ENCODE data around the gene TNNT3. TPM values are rescaled to one million over a fixed set of nuclear protein-coding genes. Genes with fewer than 3 reads are reported as not detected.

Gene TNNT3
- total RNA-seq, 1 experiment from 2014 or later, result not detected

DNA sequence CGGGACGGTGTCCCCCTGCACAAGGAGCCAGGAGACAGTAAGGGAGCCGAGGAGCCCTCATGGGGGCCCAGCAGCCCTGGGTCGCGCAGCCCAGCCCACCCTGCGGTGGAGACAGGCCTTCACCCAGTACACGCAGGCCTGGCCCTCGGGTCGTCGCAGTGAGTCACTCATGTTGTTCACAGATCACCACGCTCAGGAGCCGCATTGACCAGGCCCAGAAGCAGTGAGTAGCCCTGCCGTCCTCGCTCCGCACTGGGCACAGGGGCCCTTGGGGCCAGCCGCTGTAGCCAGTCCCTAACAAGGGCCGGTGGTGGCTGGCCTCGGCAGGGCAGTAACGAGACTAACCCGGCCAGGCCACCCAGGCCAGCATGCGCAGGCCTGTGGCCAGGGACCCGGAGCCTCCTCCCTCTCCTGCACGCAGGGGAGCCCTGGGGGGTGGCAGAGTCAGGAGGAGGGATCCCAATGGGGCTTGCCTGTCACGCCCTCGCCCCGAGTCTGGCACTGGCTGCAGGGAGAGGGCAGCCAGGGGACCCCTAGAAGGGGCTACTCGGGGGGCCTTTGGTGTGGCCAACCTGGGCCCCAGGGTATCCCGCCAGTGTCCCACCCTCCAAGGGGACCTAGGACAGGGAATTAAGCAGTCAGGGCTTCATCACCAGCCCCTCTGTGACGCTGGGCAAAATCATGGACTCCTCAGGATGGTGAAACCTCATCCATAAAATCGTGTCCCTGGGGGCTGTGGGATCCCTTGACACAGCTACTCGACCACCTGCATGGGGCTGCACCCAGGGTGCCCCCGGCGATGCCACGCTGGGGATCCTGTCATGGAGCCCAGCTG is 17.5 kb downstream of the TNNT3 start:
- H2BK120ac ChIP-seq (ENCODE audit: low read depth, low read length, poor library complexity, severe bottlenecking), result no peak overlapping the region
- no peak overlapping the region for H2AK5ac ChIP-seq (ENCODE audit: insufficient read length, low read length)
- WGBS (ENCODE audit: extremely low coverage, insufficient read length, low lambda C conversion rate), result no CpG with 5 or more reads among the region's 34 CpGs
- no peaks in the 10 kb centered on the region for H3K79me2 ChIP-seq (ENCODE audit: insufficient read depth, low read length)
- H3K4ac ChIP-seq (ENCODE audit: low read depth, low read length), result no peak overlapping the region
- H2BK15ac ChIP-seq (ENCODE audit: low read depth, low read length), result no peak overlapping the region
- no peak overlapping the region; the same call in 1 of the 2 replicates for H3K14ac ChIP-seq (ENCODE audit: insufficient read depth, low read length)
- H2BK5ac ChIP-seq (ENCODE audit: insufficient read length, low read length), result no peak overlapping the region
- peaks cover 3% of the 10 kb centered on the region for H3K23me2 ChIP-seq (ENCODE audit: insufficient read length, low read depth, low read length, poor library complexity, severe bottlenecking)
- peaks cover 0 to 7% of the 10 kb centered on the region in 2 experiments; a peak in 2 of 4 replicates for H3K4me1 Mint-ChIP-seq
- H3K27ac ChIP-seq (ENCODE audit: insufficient read length, low read depth, low read length), result no peak overlapping the region
- H3K9ac ChIP-seq (ENCODE audit: extremely low read depth, insufficient read length, low read length), result no peak overlapping the region
- H3K27me3 ChIP-seq (ENCODE audit: insufficient read depth, low read length), result no peaks in the 10 kb centered on the region
- H3K4me2 ChIP-seq (ENCODE audit: insufficient read depth, insufficient read length, low read length), result no peak overlapping the region
- H3T11ph ChIP-seq (ENCODE audit: low read length), result no peak overlapping the region
- H3K4me1 ChIP-seq (ENCODE audit: insufficient read depth, low read length), result no peaks in the 10 kb centered on the region
- no peaks in the 10 kb centered on the region for H4K20me1 ChIP-seq (ENCODE audit: control insufficient read depth, insufficient read depth, insufficient read length)
- H3K9me3 Mint-ChIP-seq, result no peaks in the 10 kb centered on the region; a peak in 1 of 5 replicates
- no peak overlapping the region for H2BK20ac ChIP-seq (ENCODE audit: low read depth, low read length, poor library complexity, severe bottlenecking)
- H3K4me3 Mint-ChIP-seq, result no peak overlapping the region
- H3K79me1 ChIP-seq (ENCODE audit: insufficient read depth, low read depth, low read length, poor library complexity, severe bottlenecking), result no peaks in the 10 kb centered on the region
- H3K56ac ChIP-seq (ENCODE audit: insufficient read length, low read depth, low read length), result no peak overlapping the region
- peaks cover 22% of the 10 kb centered on the region for H3K27me3 Mint-ChIP-seq (ENCODE audit: low read depth)
- TF ChIP-seq, protein P1, sequence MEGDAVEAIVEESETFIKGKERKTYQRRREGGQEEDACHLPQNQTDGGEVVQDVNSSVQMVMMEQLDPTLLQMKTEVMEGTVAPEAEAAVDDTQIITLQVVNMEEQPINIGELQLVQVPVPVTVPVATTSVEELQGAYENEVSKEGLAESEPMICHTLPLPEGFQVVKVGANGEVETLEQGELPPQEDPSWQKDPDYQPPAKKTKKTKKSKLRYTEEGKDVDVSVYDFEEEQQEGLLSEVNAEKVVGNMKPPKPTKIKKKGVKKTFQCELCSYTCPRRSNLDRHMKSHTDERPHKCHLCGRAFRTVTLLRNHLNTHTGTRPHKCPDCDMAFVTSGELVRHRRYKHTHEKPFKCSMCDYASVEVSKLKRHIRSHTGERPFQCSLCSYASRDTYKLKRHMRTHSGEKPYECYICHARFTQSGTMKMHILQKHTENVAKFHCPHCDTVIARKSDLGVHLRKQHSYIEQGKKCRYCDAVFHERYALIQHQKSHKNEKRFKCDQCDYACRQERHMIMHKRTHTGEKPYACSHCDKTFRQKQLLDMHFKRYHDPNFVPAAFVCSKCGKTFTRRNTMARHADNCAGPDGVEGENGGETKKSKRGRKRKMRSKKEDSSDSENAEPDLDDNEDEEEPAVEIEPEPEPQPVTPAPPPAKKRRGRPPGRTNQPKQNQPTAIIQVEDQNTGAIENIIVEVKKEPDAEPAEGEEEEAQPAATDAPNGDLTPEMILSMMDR (conservative IDR thresholded peaks at IDR 0.05), result no peak
- H3K36me3 Mint-ChIP-seq (ENCODE audit: insufficient read depth in 1 of 3, low read depth in 3 of 3), result no peaks in the 10 kb centered on the region
- no peak overlapping the region for H3K27ac Mint-ChIP-seq
- H2BK12ac ChIP-seq (ENCODE audit: insufficient read length, low read depth, low read length), result no peak overlapping the region
- no peak overlapping the region for H4K91ac ChIP-seq (ENCODE audit: insufficient read length, low read depth, low read length)
- H3K18ac ChIP-seq (ENCODE audit: insufficient read length, low read depth, low read length), result no peak overlapping the region
- H3K23ac ChIP-seq (ENCODE audit: insufficient read length, low read depth, low read length), result no peak overlapping the region
- H3K9me3 ChIP-seq (ENCODE audit: control insufficient read depth, low read depth, low read length), result no peaks in the 10 kb centered on the region
- no peak overlapping the region for H2AFZ ChIP-seq (ENCODE audit: low read length)
- H4K5ac ChIP-seq (ENCODE audit: insufficient read length, low read depth, low read length), result no peak overlapping the region
- DNase-seq, result no peak
- no peak overlapping the region for H4K8ac ChIP-seq (replicated peaks; ENCODE audit: insufficient read length, low read depth, low read length)
